ENCODE data around the gene TOR1B.
A peak's percentile ranks its signal among the peaks of the same experiment; 100 is the strongest.
"Not testable (repeated sequence)": the region's sequence is repeated elsewhere in the genome, so short reads cannot be mapped to it uniquely, and the experiment has no call there.

TOR1B gene

DNA sequence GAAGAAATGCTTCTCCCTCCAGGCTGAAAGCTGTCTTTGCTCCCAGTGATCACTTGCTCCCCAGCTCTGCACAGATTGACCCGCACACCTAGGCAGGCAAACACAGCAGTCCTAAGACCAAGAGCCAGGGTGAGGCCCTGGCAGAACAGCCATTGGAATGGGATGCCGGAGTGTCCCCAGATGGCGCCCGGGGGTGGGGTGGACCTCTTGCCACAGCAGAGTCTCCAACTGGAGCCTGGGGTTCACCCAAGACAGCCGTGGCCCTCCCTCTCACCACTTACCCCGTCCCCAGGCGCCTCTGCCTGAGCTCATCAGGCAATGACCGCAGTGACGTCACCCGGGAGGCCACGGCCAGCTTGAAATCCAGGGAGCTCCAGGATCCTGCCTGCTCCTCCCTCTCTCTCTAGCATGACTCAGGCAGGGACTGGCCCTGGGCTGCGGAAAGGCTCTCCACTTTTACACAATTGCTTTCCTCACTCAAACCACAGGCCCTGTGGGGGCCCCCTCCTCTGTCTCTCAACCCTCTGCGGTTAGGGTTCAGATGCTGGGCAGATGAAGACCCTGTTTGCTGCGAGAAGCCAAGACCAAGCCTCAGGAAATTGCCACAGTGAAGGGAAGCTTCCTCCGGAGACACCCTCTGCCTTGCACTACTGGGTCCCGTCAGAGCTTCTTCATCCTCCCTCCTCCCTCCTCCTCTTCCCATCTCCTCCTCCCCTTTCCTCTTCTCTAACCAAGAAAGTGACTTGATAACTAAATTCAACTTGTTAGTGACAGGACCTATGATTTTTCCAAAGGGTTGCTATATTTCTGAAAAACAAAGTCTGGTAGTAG, 25.8 kb upstream of the TOR1B start:
- FAIRE-seq: no peak

DNA sequence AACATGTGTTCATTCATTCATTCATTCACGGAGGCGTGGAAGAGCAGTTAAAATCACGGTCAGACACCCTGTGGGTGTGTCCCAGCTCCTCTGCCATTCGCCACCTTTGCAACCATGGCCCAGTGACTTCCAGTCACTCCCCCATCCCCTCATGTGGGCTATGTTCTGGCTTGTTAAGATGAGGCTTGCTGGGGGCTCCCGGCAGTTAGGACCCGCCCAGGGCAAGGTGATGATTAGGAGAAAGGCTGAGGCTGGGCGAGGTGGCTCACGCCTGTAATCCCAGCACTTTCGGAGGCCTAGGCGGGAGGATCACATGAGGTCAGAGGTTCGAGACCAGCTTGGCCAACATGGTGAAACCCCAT, 25.2 kb upstream of the TOR1B start:
- no peak for FAIRE-seq

DNA sequence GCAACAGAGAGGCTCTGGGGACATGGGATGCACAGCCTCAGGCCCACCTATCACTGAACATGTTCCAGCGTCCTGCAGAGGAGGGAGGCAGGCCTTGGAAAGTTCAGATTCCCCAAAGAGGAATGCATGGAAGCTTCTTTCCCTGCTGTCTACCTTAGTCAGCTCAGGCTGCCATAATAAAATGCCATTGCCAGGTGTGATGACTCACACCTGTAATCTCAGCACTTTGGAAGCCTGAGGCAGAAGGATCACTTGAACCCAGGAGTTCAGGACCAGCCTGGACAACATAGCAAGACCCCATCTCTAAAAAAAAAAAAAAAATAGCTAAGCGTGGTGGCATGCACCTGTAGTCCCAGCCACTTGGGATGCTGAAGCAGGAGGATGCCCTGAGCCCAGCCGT, 24.5 kb upstream of the TOR1B start:
- FAIRE-seq: no peak

DNA sequence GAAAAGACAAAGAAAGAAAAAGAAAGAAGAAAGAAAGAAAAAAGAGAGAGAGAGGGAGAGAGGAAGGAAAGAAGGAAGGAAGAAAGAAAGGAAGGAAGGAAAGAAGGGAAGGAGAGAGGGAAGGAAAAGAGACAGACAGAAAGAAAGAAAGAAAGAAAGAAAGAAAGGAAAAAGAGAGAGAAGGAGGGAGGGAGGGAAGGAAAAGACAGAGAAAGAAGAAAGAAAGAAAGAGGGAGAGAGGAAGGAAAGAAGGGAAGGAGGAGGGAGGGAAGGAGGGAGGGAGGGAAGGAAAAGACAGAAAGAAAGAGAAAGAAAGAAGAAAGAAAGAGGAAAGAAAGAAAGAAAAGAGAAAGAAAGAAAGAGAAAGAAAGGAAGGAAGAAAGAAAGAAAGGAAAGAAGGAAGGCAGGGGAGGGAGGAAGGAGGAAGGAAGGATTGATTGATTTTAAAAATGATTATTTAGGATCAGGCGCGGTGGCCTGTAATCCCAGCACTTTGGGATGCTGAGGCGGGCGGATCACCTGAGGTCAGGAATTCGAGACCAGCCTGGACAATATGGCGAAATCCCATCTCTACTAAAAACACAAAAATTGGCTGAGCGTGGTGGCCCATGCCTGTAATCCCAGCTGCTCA, 23.3 kb upstream of the TOR1B start:
- FAIRE-seq: no peak

DNA sequence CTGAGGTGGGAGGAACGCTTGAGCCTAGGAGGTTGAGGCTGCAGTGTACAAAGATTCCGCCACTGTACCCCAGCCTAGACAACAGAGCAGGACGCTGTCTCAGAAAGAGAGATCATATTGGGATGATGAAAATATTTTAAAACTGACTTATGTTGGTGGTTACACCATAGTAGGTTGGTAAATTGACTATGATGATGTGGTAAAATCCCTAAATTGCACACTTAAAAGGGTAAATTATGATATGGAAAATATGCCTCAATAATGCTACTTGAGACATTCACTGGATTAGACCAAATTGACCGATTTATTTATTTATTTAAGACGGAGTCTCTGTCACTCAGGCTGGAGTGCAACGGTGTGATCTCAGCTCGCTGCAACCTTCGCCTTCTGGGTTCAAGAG, 21.9 kb upstream of the TOR1B start:
- no peak for FAIRE-seq

DNA sequence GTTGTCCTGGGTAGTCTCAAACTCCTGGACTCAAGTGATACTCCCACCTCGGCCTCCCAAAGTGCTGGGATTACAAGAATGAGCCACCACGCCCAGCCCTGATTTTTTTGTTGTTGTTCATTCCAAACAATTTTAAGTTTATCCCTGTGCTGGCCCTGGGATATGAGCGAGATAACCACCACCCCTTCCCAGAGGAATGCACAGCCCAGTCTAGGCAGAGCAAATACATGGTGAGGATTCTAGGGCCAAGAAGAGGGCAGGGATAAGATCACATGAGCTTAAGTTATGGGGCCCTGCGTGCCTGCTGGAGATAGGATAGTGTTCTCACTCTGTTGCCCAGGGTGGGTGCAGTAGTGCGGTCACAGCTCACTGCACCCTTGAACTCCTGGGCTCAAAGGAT, 21.0 kb upstream of the TOR1B start:
- FAIRE-seq: no peak

DNA sequence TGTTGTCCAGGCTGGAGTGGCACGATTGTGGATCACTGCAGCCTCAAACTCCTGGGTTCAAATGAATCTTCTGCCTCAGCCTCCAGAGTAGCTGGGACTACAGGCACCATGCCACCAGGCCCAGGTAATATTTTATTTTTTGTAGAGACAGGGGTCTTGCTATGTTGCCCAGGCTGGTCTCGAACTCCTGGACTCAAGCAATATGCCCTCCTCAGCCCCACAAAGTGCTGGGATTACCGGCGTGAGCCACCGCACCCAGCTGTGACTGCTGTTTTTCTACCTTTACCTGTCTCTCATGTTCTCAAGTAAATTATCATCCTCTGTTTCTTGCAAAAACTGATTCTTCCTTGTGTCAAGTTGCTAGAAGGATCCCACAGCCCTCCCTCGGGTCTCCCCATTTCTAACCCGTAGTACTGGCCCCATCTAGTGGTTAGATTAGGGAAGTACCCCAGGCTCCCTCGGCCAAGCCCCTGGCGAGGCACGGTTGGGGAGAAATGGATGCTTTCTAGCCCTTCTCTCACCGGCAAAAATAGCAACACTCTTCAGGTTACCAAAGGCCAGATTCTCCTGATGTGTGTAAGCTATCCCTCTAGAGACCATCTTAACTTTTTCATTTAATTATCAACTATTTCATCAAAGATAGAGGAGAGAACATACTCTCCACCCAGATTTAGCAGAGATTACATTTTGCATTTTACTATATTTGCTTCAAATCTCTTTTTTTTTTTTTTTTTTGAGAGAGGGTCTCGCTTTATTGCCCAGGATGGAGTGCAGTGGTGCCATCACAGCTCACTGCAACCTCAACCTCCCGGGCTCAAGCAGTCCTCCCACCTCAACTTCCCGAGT, 19.2 kb upstream of the TOR1B start:
- FAIRE-seq: peak; percentile 82

DNA sequence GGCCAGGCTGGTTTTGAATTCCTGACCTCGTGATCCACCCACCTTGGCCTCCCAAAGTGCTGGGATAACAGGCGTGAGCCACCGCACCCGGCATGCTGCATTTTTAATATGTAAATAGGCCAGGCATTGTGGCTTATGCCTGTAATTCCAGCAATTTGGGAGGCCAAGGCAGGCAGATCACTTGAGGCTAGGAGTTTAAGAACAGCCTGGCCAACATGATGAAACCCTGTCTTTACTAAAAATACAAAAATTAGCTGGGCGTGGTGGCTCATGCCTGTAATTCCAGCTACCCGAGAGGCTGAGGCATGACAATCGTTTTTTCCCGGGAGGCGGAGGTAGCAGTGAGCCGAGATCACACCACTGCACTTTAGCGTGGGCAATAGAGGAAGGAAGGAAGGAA, 18.0 kb upstream of the TOR1B start:
- not testable (repeated sequence) for FAIRE-seq

DNA sequence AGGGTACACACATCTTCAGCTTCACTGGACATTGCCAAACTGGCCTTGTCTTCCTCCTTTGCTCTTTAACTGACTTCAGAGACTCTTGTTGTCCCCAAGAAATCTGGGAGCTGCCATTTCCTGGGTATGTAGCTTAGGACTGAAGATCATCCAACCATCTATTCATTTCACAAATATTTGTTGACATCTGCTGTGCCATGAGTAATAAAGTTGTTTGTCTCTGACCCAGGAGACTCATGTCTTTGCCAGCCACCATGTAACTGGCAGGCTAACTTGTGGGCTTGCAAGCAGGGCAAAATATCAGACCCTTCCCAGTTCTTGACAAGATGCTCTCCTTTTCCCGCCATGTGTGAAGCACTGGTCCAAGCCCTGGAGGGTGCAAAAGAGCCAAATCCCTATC, 17.1 kb upstream of the TOR1B start:
- no peak for FAIRE-seq

DNA sequence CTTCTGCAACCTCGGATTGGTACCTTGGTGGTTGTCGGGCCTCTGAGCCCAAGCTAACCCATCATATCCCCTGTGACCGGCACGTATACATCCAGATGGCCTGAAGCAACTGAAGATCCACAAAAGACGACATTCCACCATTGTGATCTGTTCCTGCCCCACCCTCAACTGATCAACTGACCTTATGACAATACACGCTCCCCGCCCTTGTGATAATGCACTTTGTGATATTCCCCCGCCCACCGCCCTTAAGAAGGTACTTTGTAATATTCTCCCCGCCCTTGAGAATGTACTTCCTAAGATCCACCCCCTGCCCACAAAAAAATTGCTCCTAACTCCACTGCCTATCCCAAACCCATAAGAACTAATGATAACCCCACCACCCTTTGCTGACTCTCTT, 16.5 kb upstream of the TOR1B start:
- no peak for FAIRE-seq

DNA sequence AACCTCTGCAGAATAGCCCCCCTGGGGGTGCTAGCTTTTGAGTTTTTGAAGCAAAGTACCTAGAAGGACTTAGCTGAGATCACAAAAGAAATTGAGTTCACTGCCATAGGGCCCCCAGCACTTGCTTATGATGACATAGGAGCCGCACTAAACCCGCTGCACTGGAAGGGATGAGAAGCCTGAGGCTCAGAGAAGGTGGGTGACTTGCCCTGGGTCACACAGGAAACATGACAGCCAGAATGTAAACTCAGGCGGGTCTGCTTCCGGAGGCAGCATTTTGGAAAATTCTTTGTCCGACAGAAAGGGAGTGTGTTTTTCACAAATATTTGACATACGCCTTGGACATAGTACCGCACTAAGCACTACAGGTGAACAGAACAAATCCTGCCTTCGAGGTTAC, 8.4 kb upstream of the TOR1B start:
- FAIRE-seq: no peak

DNA sequence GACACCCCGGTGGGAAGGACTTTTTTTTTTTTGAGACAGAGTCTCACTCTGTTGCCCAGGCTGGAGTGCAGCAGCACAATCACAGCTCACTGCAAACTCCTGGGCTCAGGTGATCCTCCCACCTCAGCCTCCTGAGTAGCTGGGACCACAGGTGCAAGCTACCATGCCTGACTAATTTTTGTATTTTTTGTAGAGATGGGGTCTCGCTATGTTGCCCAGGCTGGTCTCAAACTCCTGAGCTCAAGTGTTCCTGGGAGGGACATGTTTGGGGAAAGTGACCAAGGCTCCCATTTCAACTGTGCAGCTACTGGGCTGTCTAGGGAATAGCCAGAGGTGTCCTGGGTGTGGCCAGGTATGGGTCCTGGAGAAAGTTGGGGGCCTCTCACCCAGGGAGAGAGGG, 7.0 kb upstream of the TOR1B start:
- not testable (repeated sequence) for FAIRE-seq

DNA sequence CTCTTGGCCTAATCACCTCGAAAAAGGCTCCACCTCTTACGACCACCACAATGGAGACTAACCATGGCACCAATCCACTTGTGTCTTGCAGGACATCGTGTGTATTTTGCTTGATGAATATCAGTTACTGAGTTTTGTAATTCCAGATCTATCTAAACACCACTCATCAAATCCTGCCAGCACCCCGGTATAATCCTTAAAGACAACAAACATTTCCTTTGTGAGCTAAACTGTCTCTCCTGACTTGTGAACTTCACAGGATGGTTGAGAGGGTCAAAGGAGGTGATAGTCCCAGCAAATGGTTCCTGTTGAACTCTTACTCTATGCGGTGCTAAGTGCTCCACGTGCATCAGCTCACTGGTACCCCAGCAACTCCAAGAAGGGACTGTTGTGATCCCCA, 4.0 kb upstream of the TOR1B start:
- no peak for FAIRE-seq

DNA sequence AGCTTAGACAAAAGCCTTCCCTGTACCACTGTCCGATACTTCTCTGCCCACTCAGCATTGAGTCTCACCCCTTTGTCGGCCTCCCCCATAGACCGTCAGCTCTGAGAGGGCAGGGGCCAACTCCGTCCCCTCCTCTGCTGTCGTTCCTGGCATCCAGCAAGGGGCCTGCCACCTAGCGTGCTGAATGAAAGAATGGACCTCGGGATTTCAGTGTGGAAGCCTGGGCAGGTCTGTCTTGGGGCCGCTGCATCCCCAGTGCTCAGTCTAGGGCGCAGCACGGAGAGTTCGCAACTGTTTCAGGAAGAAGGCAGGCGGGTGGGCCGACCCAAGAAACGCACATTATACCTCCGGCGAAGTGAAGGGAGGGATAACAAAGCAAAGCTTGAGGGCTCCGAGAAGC, 1.5 kb upstream of the TOR1B start:
- FAIRE-seq: no peak

DNA sequence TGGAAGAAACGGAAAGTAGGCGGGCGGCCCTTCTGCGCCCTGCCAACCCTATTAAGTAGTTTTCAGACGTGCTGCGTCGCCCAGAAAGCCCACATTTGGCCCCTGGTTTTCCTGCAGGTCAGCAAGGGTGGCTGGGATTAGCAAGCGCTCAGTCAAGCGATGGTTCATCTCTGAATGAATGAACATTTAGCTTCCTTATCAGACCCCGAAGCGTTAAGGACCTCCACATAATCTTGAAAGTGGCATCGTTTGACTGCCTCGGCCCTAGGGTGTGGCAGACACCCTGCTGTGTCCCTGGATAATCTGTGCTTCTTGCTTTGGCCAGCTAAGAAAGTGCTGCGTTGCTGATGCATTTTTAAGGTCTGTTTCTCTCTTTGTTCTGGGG, 684 bp downstream of the TOR1B start:
- no peak for FAIRE-seq

DNA sequence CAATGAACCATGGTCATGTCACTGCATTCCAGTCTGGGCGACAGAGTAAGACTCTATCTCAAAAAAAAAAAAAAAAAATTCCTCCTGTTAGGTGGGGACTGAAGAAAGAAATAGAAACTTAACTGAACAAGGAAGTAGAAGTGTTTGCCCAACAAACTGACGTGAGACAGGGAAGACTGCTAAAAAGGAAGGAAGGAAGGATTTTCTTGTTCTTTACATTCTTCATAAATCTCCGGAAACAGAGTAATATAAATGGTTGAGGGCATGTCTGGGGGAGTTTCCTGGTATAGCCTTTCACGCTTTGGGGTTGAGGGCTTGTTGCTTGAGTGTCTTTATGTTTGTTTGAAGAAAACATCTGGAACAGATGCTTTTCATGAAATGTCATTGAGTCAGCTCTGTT, 3.1 kb downstream of the TOR1B start:
- FAIRE-seq: no peak

DNA sequence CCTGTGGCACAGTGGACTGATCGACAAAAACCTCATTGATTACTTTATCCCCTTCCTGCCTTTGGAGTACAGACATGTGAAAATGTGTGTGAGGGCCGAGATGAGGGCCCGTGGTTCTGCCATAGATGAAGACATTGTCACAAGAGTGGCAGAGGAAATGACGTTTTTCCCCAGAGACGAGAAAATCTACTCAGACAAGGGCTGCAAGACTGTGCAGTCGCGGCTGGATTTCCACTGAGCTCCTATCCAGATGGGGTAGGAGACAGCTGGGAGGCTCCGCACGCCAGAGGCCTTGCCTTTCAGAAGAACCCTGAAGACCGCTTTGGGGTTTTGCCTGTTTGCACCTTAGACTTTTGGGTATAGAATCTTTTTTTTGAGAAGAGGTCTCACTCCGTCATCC, 6.4 kb downstream of the TOR1B start:
- no peak for FAIRE-seq

DNA sequence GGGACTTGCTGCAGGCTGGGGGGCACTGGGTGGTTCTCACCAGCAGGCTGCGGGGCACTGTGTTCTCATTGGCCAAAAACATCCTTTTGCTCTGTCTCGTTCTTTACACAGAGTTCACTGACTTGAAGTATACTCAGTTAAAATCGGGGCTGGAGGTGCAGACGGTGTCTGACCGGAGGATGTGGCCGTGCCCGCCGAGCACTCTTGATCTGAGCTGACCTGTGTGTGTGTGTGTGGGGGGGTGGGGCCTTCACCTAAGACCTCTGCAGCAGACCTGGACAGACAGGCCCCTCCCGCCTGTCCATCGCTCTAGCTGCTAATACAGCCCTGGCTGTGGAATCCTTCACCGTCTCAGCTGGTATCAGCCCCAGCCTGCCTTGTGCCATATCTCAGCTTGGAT, 7.1 kb downstream of the TOR1B start:
- no peak for FAIRE-seq

DNA sequence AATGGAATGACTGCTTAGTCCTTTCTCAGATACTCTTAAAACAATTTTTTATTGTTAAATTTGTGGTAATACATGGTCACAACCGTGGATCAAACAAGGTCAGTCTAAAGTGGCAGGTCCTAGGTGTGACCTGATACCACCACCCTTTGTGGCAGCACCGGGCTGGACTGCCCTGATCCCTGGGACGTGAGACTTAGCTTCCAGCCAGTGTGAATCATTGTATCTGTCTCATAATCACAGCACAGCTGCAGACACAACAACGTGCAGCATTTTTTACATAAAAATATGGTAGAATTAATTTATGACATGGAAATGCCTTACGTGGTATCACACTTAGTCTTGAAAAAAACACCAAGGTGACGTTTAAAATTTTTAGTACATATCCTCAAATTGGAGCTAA, 7.8 kb downstream of the TOR1B start:
- FAIRE-seq: no peak

DNA sequence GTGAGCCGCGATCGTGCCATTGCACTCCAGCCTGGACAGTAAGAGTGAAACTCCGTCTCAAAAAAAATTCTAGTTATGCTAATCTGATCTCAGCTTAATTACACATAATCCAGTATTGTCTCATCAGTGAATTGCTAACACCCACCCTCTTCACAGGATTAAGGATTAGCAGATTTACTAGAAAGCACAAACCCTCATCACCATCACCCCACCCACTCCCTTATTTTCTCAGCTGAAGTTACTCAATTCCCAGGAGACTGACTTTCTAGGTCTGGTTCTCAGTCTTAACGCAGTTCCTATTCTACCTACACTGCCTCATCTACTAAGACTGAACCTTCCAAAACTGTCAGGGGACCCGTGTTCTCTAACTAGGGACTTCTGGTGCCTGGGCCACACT, 9.0 kb downstream of the TOR1B start:
- no peak for FAIRE-seq

DNA sequence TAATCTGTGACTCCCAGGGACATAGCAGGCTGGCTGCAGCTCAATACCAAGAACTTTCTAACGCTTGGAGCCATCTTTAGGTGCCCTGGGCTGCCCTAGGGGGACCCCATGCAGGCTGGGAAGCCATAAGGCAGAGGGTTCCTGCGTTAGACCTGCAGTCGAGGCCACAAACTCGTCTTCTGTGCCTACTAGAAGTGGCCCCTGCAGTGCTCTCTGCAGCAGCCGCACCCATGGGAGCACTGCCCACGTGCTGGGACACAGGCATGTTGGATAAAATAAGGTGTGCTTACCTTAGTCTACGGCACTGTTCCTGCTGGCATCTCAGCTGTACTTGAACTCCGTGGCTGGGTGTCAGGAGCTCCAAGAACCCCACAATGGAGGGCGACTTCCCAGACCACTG, 9.4 kb downstream of the TOR1B start:
- no peak for FAIRE-seq

DNA sequence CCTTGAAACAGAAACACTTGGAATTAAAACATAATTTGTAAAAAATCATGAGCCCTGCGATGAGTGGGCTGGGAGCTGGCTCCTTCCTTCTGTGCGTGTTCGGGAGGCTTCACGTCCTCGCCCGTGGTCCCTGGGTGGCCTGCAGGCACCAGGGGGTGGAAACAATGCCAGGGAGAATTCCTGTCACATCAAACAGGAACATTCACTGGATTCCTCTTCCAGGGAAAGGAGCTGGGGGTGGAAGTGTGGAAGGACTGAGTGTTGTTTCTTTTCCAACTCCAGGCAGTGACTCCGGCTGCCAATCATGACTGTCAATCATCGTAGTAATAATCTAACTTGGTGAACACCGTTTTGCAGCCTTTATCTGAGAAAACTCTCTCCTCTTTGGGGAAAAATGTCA, 10.7 kb downstream of the TOR1B start:
- no peak for FAIRE-seq

DNA sequence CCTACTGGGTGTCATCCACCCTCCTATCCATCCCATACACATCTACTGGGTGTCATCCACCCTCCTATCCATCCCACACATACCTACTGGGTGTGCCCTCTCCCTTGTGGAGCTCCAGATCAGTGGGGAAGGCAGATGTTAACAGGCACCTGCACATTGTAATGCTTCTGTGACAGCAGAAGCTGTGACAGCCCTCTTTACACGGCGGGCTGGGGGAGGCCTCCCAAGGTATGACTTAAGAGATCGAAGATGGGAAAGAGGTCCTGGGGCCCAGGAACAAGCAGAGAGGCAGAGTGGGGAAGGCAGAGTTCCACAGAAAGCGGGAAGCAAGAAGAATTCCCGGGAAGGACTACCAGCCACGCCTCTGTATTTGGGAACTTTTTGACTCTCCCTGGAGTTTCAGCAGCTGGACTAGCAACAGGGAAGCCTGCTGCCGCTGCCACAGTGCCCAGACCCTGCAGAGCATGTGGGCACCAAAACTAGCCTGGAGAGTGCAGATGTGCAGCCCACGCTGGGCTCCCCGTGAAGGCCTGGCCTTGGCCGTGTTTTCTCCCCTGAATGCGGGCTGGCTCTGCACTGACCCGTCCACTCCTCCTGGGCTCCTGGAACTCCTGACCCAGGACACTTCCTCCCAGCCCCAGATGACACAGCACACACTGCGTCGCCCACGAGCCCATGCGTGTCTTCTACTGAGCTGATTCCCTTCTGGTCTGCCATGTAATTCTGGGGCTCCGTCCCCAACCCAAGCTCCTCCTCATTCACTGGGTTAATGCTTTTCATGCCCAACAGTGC, 11.6 kb downstream of the TOR1B start:
- FAIRE-seq: no peak

Measured in G401.6 (cell line).